Gastroesophageal sphincter (tissue), 3 donors: ENCODE results near the gene TBC1D5.

Experiments
- CTCF ChIP-seq, 4 experiments: fragments of 200-600 bp in 2 of 4; fragments of 450-650 bp in 2 of 4; sonication (generic) in 1 of 4; IDR thresholded peaks; one replicate each; pipeline ENCODE4 v1.5.1; 2017 to 2019; ENCODE audit warnings: antibody characterized with exemption in 4 of 4, mild to moderate bottlenecking in 2 of 4, moderate library complexity in 2 of 4
- EP300 ChIP-seq: sonication (generic); formaldehyde crosslinking; IDR thresholded peaks from one replicate; pipeline ENCODE4 v1.6.1; 2017; ENCODE audit warnings: antibody characterized with exemption, mild to moderate bottlenecking

DNA sequence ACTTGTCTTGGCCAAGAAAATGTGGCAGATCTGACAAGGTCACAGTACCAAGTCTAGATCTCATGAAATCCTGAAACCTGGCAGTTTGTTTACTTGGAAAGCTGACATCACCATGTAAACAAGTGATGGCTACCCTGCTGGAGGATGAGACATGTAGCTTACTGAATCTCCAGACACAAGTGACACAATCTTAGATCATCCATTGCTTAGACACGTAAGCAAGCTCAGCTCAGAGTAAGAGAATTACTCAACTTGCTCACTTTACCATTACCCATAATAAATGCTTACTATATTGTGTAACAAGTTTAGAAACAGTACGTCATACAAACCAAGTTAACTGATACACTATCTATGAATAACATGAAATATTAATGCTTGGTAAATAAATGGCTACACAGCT, 263.8 kb downstream of the TBC1D5 start:
- no peak for TF ChIP-seq CTCF (IDR thresholded peaks at IDR 0.05)
- no peak for TF ChIP-seq EP300
